ENCODE data around the gene ALPI.
A peak's percentile ranks its signal among the peaks of the same experiment; 100 is the strongest.

Gene ALPI

GRCh38 chr2:232506709-232507108, 50.8 kb downstream of the ALPI start:
- peak; percentile 70 for DNase-seq
- Histone ChIP-seq H3K9me3 (no peaks in the 10 kb centered on the region), H3K4me3 (ENCODE audit: low read depth, low read length) (no peak overlapping the region), H3K27me3 (no peaks in the 10 kb centered on the region), H3K36me3 (no peaks in the 10 kb centered on the region), H3K4me1 (peaks cover 22% of the 10 kb centered on the region)
- no peak for TF ChIP-seq CTCF (IDR thresholded peaks at IDR 0.05; ENCODE audit: low read depth, low read length)

GRCh38 chr2:232508251-232508650, 52.3 kb downstream of the ALPI start:
- TF ChIP-seq CTCF (IDR thresholded peaks at IDR 0.05; ENCODE audit: low read depth, low read length): no peak
- Histone ChIP-seq H3K4me3 (ENCODE audit: low read depth, low read length) (no peak overlapping the region), H3K4me1 (peaks cover 33% of the 10 kb centered on the region), H3K27me3 (no peaks in the 10 kb centered on the region), H3K36me3 (no peaks in the 10 kb centered on the region), H3K9me3 (no peaks in the 10 kb centered on the region)
- no peak for DNase-seq

All from BE2C (cell line).